ENCODE data around the gene MPIG6B.
A peak's percentile ranks its signal among the peaks of the same experiment; 100 is the strongest.

MPIG6B gene

GRCh38 chr6:31723245-31723979, at the start of gene MPIG6B:
Gene MPIG6B (plus strand): TSS chr6:31723373. CDS start chr6:31723384, 11 bp downstream.
- Histone ChIP-seq H3K36me3 (ENCODE audit: control insufficient read depth in 1 of 2, insufficient read depth in 2 of 2, low read length in 2 of 2) (peaks cover 0 to 18% of the 10 kb centered on the region in 2 donors), H3K27me3 (ENCODE audit: low read depth, low read length) (no peaks in the 10 kb centered on the region), H3K27ac (ENCODE audit: low read length) (no peak within 1 kb of the TSS), H3K9me3 (ENCODE audit: control insufficient read depth in 1 of 2, low read length in 2 of 2) (no peaks in the 10 kb centered on the region), H3K4me1 (ENCODE audit: control insufficient read depth in 1 of 2, insufficient read depth in 2 of 2, low read length in 2 of 2) (peaks cover 0 to 7% of the 10 kb centered on the region in 2 donors), H3K4me3 (ENCODE audit: low read depth in 1 of 2, low read length in 2 of 2) (no peak within 1 kb of the TSS)

GRCh38 chr6:31676322-31676903, 46.8 kb upstream of the MPIG6B start:
- H3K36me3 ChIP-seq (ENCODE audit: control insufficient read depth in 1 of 2, insufficient read depth in 2 of 2, low read length in 2 of 2): peaks cover 9 to 21% of the 10 kb centered on the region in 2 donors
- no peak overlapping the region for H3K27ac ChIP-seq (ENCODE audit: low read length)

GRCh38 chr6:31676904-31677303, 46.3 kb upstream of the MPIG6B start:
- no peaks in the 10 kb centered on the region for H3K27me3 ChIP-seq (ENCODE audit: low read depth, low read length)
- H3K36me3 ChIP-seq (ENCODE audit: control insufficient read depth in 1 of 2, insufficient read depth in 2 of 2, low read length in 2 of 2): peaks cover 4 to 16% of the 10 kb centered on the region in 2 donors
- peaks cover 0 to 11% of the 10 kb centered on the region in 2 donors for H3K4me1 ChIP-seq (ENCODE audit: control insufficient read depth in 1 of 2, insufficient read depth in 2 of 2, low read length in 2 of 2)

More at GRCh38 chr6:31676322-31676903, 46.8 kb upstream of the MPIG6B start:
- no peaks in the 10 kb centered on the region for H3K9me3 ChIP-seq (ENCODE audit: control insufficient read depth in 1 of 2, low read length in 2 of 2)
- no peak overlapping the region for H3K4me3 ChIP-seq (ENCODE audit: low read depth in 1 of 2, low read length in 2 of 2)
- H3K4me1 ChIP-seq (ENCODE audit: control insufficient read depth in 1 of 2, insufficient read depth in 2 of 2, low read length in 2 of 2): peaks cover 0 to 6% of the 10 kb centered on the region in 2 donors
- no peaks in the 10 kb centered on the region for H3K27me3 ChIP-seq (ENCODE audit: low read depth, low read length)

GRCh38 chr6:31677955-31678354, 45.2 kb upstream of the MPIG6B start:
- Histone ChIP-seq H3K27me3 (ENCODE audit: low read depth, low read length) (no peaks in the 10 kb centered on the region), H3K4me3 (ENCODE audit: low read depth in 1 of 2, low read length in 2 of 2) (no peak overlapping the region), H3K9me3 (ENCODE audit: control insufficient read depth in 1 of 2, low read length in 2 of 2) (no peaks in the 10 kb centered on the region), H3K4me1 (ENCODE audit: control insufficient read depth in 1 of 2, insufficient read depth in 2 of 2, low read length in 2 of 2) (peaks cover 0 to 11% of the 10 kb centered on the region in 2 donors), H3K27ac (ENCODE audit: low read length) (no peak overlapping the region), H3K36me3 (ENCODE audit: control insufficient read depth in 1 of 2, insufficient read depth in 2 of 2, low read length in 2 of 2) (peaks cover 0 to 5% of the 10 kb centered on the region in 2 donors)

More at GRCh38 chr6:31676904-31677303, 46.3 kb upstream of the MPIG6B start:
- Histone ChIP-seq H3K27ac (ENCODE audit: low read length) (no peak overlapping the region), H3K4me3 (ENCODE audit: low read depth in 1 of 2, low read length in 2 of 2) (no peak overlapping the region), H3K9me3 (ENCODE audit: control insufficient read depth in 1 of 2, low read length in 2 of 2) (no peaks in the 10 kb centered on the region)

GRCh38 chr6:31680226-31681134, 42.7 kb upstream of the MPIG6B start, which contains the start of gene LY6G5C:
Gene LY6G5C (minus strand): TSS chr6:31681067. CDS start chr6:31680373, 694 bp downstream.
- Histone ChIP-seq H3K4me3 (ENCODE audit: low read depth in 1 of 2, low read length in 2 of 2) (peak within 1 kb of the TSS; percentile 66 to 76), H3K4me1 (ENCODE audit: control insufficient read depth in 1 of 2, insufficient read depth in 2 of 2, low read length in 2 of 2) (peaks cover 0 to 11% of the 10 kb centered on the region in 2 donors), H3K9me3 (ENCODE audit: control insufficient read depth in 1 of 2, low read length in 2 of 2) (no peaks in the 10 kb centered on the region), H3K36me3 (ENCODE audit: control insufficient read depth in 1 of 2, insufficient read depth in 2 of 2, low read length in 2 of 2) (peaks cover 5 to 12% of the 10 kb centered on the region in 2 donors), H3K27me3 (ENCODE audit: low read depth, low read length) (no peaks in the 10 kb centered on the region), H3K27ac (ENCODE audit: low read length) (peak within 1 kb of the TSS; percentile 31)

GRCh38 chr6:31681135-31681671, 42.0 kb upstream of the MPIG6B start:
- Histone ChIP-seq H3K27me3 (ENCODE audit: low read depth, low read length) (no peaks in the 10 kb centered on the region), H3K4me1 (ENCODE audit: control insufficient read depth in 1 of 2, insufficient read depth in 2 of 2, low read length in 2 of 2) (peaks cover 0 to 11% of the 10 kb centered on the region in 2 donors), H3K36me3 (ENCODE audit: control insufficient read depth in 1 of 2, insufficient read depth in 2 of 2, low read length in 2 of 2) (peaks cover 6 to 19% of the 10 kb centered on the region in 2 donors), H3K27ac (ENCODE audit: low read length) (peak overlapping the region; percentile 31), H3K4me3 (ENCODE audit: low read depth in 1 of 2, low read length in 2 of 2) (peak overlapping the region; percentile 66 to 76), H3K9me3 (ENCODE audit: control insufficient read depth in 1 of 2, low read length in 2 of 2) (no peaks in the 10 kb centered on the region)

GRCh38 chr6:31683591-31683990, 39.6 kb upstream of the MPIG6B start:
- H3K36me3 ChIP-seq (ENCODE audit: control insufficient read depth in 1 of 2, insufficient read depth in 2 of 2, low read length in 2 of 2): peaks cover 27 to 43% of the 10 kb centered on the region in 2 donors
- no peaks in the 10 kb centered on the region for H3K27me3 ChIP-seq (ENCODE audit: low read depth, low read length)
- H3K9me3 ChIP-seq (ENCODE audit: control insufficient read depth in 1 of 2, low read length in 2 of 2): no peaks in the 10 kb centered on the region
- H3K4me1 ChIP-seq (ENCODE audit: control insufficient read depth in 1 of 2, insufficient read depth in 2 of 2, low read length in 2 of 2): peaks cover 0 to 11% of the 10 kb centered on the region in 2 donors
- H3K27ac ChIP-seq (ENCODE audit: low read length): no peak overlapping the region
- peak overlapping the region; percentile 44 to 45 for H3K4me3 ChIP-seq (ENCODE audit: low read depth in 1 of 2, low read length in 2 of 2)

- Histone ChIP-seq H3K4me3 (ENCODE audit: low read depth in 1 of 2, low read length in 2 of 2) (no peak overlapping the region), H3K27ac (ENCODE audit: low read length) (no peak overlapping the region), H3K4me1 (ENCODE audit: control insufficient read depth in 1 of 2, insufficient read depth in 2 of 2, low read length in 2 of 2) (peaks cover 4% of the 10 kb centered on the region in 2 donors), H3K27me3 (ENCODE audit: low read depth, low read length) (no peaks in the 10 kb centered on the region), H3K36me3 (ENCODE audit: control insufficient read depth in 1 of 2, insufficient read depth in 2 of 2, low read length in 2 of 2) (peaks cover 50 to 70% of the 10 kb centered on the region in 2 donors), H3K9me3 (ENCODE audit: control insufficient read depth in 1 of 2, low read length in 2 of 2) (no peaks in the 10 kb centered on the region)
Measured at GRCh38 chr6:31686483-31686882, 36.7 kb upstream of the MPIG6B start.

GRCh38 chr6:31687321-31687720, 35.9 kb upstream of the MPIG6B start:
- Histone ChIP-seq H3K36me3 (ENCODE audit: control insufficient read depth in 1 of 2, insufficient read depth in 2 of 2, low read length in 2 of 2) (peaks cover 55 to 77% of the 10 kb centered on the region in 2 donors), H3K27ac (ENCODE audit: low read length) (no peak overlapping the region), H3K4me1 (ENCODE audit: control insufficient read depth in 1 of 2, insufficient read depth in 2 of 2, low read length in 2 of 2) (peaks cover 0 to 4% of the 10 kb centered on the region in 2 donors), H3K9me3 (ENCODE audit: control insufficient read depth in 1 of 2, low read length in 2 of 2) (no peaks in the 10 kb centered on the region), H3K4me3 (ENCODE audit: low read depth in 1 of 2, low read length in 2 of 2) (no peak overlapping the region), H3K27me3 (ENCODE audit: low read depth, low read length) (no peaks in the 10 kb centered on the region)

- Histone ChIP-seq H3K36me3 (ENCODE audit: control insufficient read depth in 1 of 2, insufficient read depth in 2 of 2, low read length in 2 of 2) (peaks cover 62 to 85% of the 10 kb centered on the region in 2 donors), H3K27ac (ENCODE audit: low read length) (no peak overlapping the region)
Measured at GRCh38 chr6:31687860-31688693, 35.1 kb upstream of the MPIG6B start.

More at GRCh38 chr6:31687860-31688693, 35.1 kb upstream of the MPIG6B start:
- Histone ChIP-seq H3K9me3 (ENCODE audit: control insufficient read depth in 1 of 2, low read length in 2 of 2) (no peaks in the 10 kb centered on the region), H3K4me1 (ENCODE audit: control insufficient read depth in 1 of 2, insufficient read depth in 2 of 2, low read length in 2 of 2) (peaks cover 0 to 4% of the 10 kb centered on the region in 2 donors), H3K4me3 (ENCODE audit: low read depth in 1 of 2, low read length in 2 of 2) (no peak overlapping the region), H3K27me3 (ENCODE audit: low read depth, low read length) (no peaks in the 10 kb centered on the region)

All from muscle layer of duodenum (tissue), 2 donors.